HUES6 (cell line): Measurements from ENCODE around the gene GPR37.

Experiments
- H3K27ac ChIP-seq: 2 replicates; pipeline ENCODE4 v1.7.0; 2013; ENCODE audit warnings: low read depth, mild to moderate bottlenecking, low read length, inconsistent platforms
- H3K27me3 ChIP-seq: 2 replicates; pipeline ENCODE4 v1.6.1; 2013; ENCODE audit warnings: low read length; ENCODE audit not compliant: control insufficient read depth, insufficient read depth
- H3K36me3 ChIP-seq: 2 replicates; pipeline ENCODE4 v1.6.1; 2013; ENCODE audit warnings: low read length; ENCODE audit not compliant: control insufficient read depth, insufficient read depth
- H3K4me1 ChIP-seq: 2 replicates; pipeline ENCODE4 v1.6.1; 2013; ENCODE audit warnings: low read length; ENCODE audit not compliant: control insufficient read depth, insufficient read depth
- H3K4me3 ChIP-seq: 2 replicates; pipeline ENCODE4 v1.5.1; 2013; ENCODE audit warnings: low read depth, low read length
- H3K9ac ChIP-seq: one replicate; pipeline ENCODE4 v1.6.1; 2013; ENCODE audit warnings: mild to moderate bottlenecking, low read length
- H3K9me3 ChIP-seq: 2 replicates; pipeline ENCODE4 v1.6.1; 2013; ENCODE audit warnings: low read depth, low read length; ENCODE audit not compliant: control insufficient read depth, insufficient read depth

Gene GPR37

DNA sequence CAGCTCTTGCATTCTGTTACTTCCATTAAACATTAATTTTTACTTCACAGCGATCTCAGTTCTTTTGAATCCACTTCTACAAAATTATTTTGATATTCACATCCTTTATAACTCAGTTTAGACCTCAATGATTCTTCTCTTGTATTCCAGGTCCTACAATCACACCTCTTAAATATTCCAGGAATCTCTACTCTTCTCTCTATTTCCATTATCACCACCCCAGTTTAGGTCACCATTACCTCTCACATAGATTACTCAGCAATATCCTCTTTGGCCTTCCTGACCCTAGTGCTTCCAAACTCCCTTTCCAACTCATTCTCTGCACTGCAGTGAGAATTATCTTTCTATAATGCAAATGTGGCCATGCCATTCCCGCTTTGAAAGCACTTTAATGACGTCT is 27.1 kb upstream of the GPR37 start:
- Histone ChIP-seq H3K27ac (no peak overlapping the region), H3K9ac (no peak overlapping the region), H3K9me3 (no peaks in the 10 kb centered on the region), H3K4me3 (no peak overlapping the region), H3K4me1 (no peaks in the 10 kb centered on the region), H3K27me3 (no peaks in the 10 kb centered on the region), H3K36me3 (no peaks in the 10 kb centered on the region)

- Histone ChIP-seq H3K27me3 (no peaks in the 10 kb centered on the region), H3K9ac (no peak overlapping the region), H3K9me3 (no peaks in the 10 kb centered on the region), H3K4me3 (no peak overlapping the region), H3K27ac (no peak overlapping the region), H3K36me3 (no peaks in the 10 kb centered on the region), H3K4me1 (no peaks in the 10 kb centered on the region)
Observed at GRCh38 chr7:124792002-124792401, 26.4 kb upstream of the GPR37 start.

- no peak overlapping the region for H3K27ac ChIP-seq
- no peaks in the 10 kb centered on the region for H3K9me3 ChIP-seq
- no peaks in the 10 kb centered on the region for H3K36me3 ChIP-seq
- no peak overlapping the region for H3K9ac ChIP-seq
- H3K4me1 ChIP-seq: no peaks in the 10 kb centered on the region
- no peaks in the 10 kb centered on the region for H3K27me3 ChIP-seq
- no peak overlapping the region for H3K4me3 ChIP-seq
Observed at GRCh38 chr7:124791426-124791825, 25.8 kb upstream of the GPR37 start.

GRCh38 chr7:124790645-124791044 is 25.1 kb upstream of the GPR37 start:
- no peaks in the 10 kb centered on the region for H3K27me3 ChIP-seq
- no peak overlapping the region for H3K9ac ChIP-seq
- H3K4me1 ChIP-seq: no peaks in the 10 kb centered on the region
- H3K9me3 ChIP-seq: no peaks in the 10 kb centered on the region
- no peak overlapping the region for H3K27ac ChIP-seq
- H3K4me3 ChIP-seq: no peak overlapping the region
- no peaks in the 10 kb centered on the region for H3K36me3 ChIP-seq

- H3K4me3 ChIP-seq: no peak overlapping the region
- H3K9ac ChIP-seq: no peak overlapping the region
- no peaks in the 10 kb centered on the region for H3K27me3 ChIP-seq
- no peak overlapping the region for H3K27ac ChIP-seq
- H3K9me3 ChIP-seq: no peaks in the 10 kb centered on the region
- no peaks in the 10 kb centered on the region for H3K36me3 ChIP-seq
- peaks cover 16% of the 10 kb centered on the region for H3K4me1 ChIP-seq
Observed at GRCh38 chr7:124785994-124786393, 20.4 kb upstream of the GPR37 start.

GRCh38 chr7:124784879-124785818 is 19.6 kb upstream of the GPR37 start:
- Histone ChIP-seq H3K4me1 (peaks cover 16% of the 10 kb centered on the region), H3K9ac (no peak overlapping the region), H3K27ac (no peak overlapping the region), H3K9me3 (no peaks in the 10 kb centered on the region), H3K27me3 (no peaks in the 10 kb centered on the region), H3K36me3 (no peaks in the 10 kb centered on the region), H3K4me3 (no peak overlapping the region)

- H3K4me3 ChIP-seq: no peak overlapping the region
- H3K27me3 ChIP-seq: no peaks in the 10 kb centered on the region
- no peak overlapping the region for H3K27ac ChIP-seq
- H3K9ac ChIP-seq: no peak overlapping the region
- H3K9me3 ChIP-seq: no peaks in the 10 kb centered on the region
- H3K36me3 ChIP-seq: no peaks in the 10 kb centered on the region
- peaks cover 16% of the 10 kb centered on the region for H3K4me1 ChIP-seq
Observed at GRCh38 chr7:124783271-124783670, 17.7 kb upstream of the GPR37 start.

- H3K36me3 ChIP-seq: no peaks in the 10 kb centered on the region
- no peak overlapping the region for H3K27ac ChIP-seq
- H3K4me1 ChIP-seq: peaks cover 19% of the 10 kb centered on the region
- H3K4me3 ChIP-seq: no peak overlapping the region
- H3K9me3 ChIP-seq: no peaks in the 10 kb centered on the region
- H3K27me3 ChIP-seq: no peaks in the 10 kb centered on the region
- no peak overlapping the region for H3K9ac ChIP-seq
Observed at GRCh38 chr7:124781907-124782734, 16.5 kb upstream of the GPR37 start.

- no peaks in the 10 kb centered on the region for H3K27me3 ChIP-seq
- H3K4me3 ChIP-seq: no peak overlapping the region
- no peak overlapping the region for H3K9ac ChIP-seq
- no peak overlapping the region for H3K27ac ChIP-seq
- no peaks in the 10 kb centered on the region for H3K36me3 ChIP-seq
- peaks cover 19% of the 10 kb centered on the region for H3K4me1 ChIP-seq
- H3K9me3 ChIP-seq: no peaks in the 10 kb centered on the region
Observed at GRCh38 chr7:124781418-124781817, 15.8 kb upstream of the GPR37 start.

GRCh38 chr7:124780608-124781007 is 15.0 kb upstream of the GPR37 start:
- Histone ChIP-seq H3K36me3 (no peaks in the 10 kb centered on the region), H3K4me3 (no peak overlapping the region), H3K27ac (no peak overlapping the region), H3K27me3 (no peaks in the 10 kb centered on the region), H3K9ac (no peak overlapping the region), H3K4me1 (peaks cover 19% of the 10 kb centered on the region), H3K9me3 (no peaks in the 10 kb centered on the region)

DNA sequence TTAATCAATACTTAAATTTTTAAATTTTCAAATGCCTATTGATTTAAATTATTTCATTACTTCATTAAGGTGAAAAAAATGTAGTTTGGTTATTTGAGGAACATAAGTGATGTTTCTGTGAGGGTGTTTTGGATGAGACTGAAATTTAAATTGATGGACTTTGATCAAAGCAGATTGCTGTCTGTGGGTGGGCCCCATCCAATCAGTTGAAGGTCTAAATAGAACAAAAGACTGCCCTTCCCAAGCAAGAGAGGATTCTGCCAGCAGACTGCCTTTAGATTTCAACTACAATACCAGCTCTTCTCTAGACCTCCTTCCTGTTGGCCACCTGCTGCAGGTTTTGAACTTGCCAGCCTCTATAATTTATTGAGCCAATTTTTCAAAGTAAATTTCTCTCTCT is 14.5 kb upstream of the GPR37 start:
- Histone ChIP-seq H3K27ac (no peak overlapping the region), H3K4me3 (no peak overlapping the region), H3K4me1 (peaks cover 19% of the 10 kb centered on the region), H3K36me3 (no peaks in the 10 kb centered on the region), H3K27me3 (no peaks in the 10 kb centered on the region), H3K9ac (no peak overlapping the region), H3K9me3 (no peaks in the 10 kb centered on the region)
